ENCODE results near the gene KLF7. TPM values are rescaled to one million over a fixed set of nuclear protein-coding genes. Genes with fewer than 3 reads are reported as not detected.

KLF7 gene
- total RNA-seq, 1 experiment from 2014 or later = 5.6 TPM

DNA sequence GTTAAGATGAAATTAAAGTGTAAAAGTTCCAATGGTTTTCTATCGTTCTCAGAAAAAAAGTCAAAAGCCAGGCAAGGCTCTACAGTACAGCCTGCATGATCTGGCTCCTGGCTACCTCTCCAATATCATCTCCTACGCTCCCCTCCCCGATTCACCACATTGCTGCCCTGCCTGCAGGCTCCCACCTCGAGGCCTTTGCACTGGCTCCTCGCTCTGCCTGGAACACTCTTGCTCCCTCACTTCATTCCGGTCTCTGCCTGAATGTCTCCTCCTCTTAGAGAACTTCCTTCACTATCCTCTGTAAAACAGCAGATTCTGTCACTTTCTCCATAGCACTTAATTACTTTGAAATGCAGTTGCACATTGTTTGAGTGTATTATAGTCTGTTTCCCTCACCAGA is 72.5 kb downstream of the KLF7 start:
- no peaks in the 10 kb centered on the region for H3K36me3 ChIP-seq (ENCODE audit: low read depth, low read length)
- no peaks in the 10 kb centered on the region for H3K9me3 ChIP-seq (ENCODE audit: low read length)
- H3K4me3 ChIP-seq (ENCODE audit: low read length) = no peak overlapping the region
- H3K9ac ChIP-seq (ENCODE audit: low read length) = no peak overlapping the region
- no peak overlapping the region for H2AFZ ChIP-seq (ENCODE audit: low read length)
- 0 out of 2 replicates have a peak, but pooled peaks cover 4% of the 10 kb centered on the region for H3K4me1 ChIP-seq (ENCODE audit: insufficient read depth, low read length)
- H3F3A ChIP-seq (ENCODE audit: low read length, unreplicated experiment) = no peaks in the 10 kb centered on the region
- ATAC-seq (no peak), DNase-seq (no peak)
- H3K27ac ChIP-seq (ENCODE audit: low read length) = no peak overlapping the region
- no peaks in the 10 kb centered on the region for H3K9me2 ChIP-seq (replicated peaks; ENCODE audit: low read length)
- no peaks in the 10 kb centered on the region for H4K20me1 ChIP-seq (ENCODE audit: low read length)
- no peak overlapping the region for H3K4me2 ChIP-seq (ENCODE audit: low read length)
- intact Hi-C loops (cut with micrococcal nuclease) = no loop called here
- no peaks in the 10 kb centered on the region for H3K27me3 ChIP-seq (ENCODE audit: low read length)
- no TSS peak for BruUV-seq (replicated peaks)
- ChIA-PET POLR2A (ENCODE audit: unreplicated experiment) (no interaction called here), CTCF (no interaction called here)
- H3K79me2 ChIP-seq (ENCODE audit: low read length) = no peaks in the 10 kb centered on the region
- TF ChIP-seq EZH2phosphoT487 (IDR thresholded peaks at IDR 0.05; ENCODE audit: borderline replicate concordance, low read length) = no peak
- TF ChIP-seq, protein P1, sequence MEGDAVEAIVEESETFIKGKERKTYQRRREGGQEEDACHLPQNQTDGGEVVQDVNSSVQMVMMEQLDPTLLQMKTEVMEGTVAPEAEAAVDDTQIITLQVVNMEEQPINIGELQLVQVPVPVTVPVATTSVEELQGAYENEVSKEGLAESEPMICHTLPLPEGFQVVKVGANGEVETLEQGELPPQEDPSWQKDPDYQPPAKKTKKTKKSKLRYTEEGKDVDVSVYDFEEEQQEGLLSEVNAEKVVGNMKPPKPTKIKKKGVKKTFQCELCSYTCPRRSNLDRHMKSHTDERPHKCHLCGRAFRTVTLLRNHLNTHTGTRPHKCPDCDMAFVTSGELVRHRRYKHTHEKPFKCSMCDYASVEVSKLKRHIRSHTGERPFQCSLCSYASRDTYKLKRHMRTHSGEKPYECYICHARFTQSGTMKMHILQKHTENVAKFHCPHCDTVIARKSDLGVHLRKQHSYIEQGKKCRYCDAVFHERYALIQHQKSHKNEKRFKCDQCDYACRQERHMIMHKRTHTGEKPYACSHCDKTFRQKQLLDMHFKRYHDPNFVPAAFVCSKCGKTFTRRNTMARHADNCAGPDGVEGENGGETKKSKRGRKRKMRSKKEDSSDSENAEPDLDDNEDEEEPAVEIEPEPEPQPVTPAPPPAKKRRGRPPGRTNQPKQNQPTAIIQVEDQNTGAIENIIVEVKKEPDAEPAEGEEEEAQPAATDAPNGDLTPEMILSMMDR (conservative IDR thresholded peaks at IDR 0.05; ENCODE audit: low read depth, low read length) = no peak
- no peak for TF ChIP-seq EZH2 (IDR thresholded peaks at IDR 0.05; ENCODE audit: low read length, unreplicated experiment)

DNA sequence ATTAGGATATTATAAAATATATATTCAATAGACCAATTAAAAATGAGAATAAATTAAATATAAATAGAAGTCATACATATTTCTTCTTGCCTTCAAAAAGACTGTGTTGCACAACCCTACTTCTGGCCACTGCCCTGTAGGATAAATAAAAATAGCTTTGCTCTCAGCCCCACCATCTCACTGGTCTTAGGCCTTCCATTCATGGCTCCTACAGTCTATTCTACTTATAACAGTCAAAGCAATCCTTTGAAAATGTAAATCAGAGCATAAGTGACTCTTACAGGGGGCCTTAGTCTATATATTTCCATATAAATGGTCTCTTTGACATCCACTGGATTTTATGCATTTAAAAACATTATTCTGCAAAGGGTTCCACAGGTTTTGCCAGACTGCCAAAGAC is 72.9 kb downstream of the KLF7 start:
- Histone ChIP-seq H4K20me1 (ENCODE audit: low read length) (no peaks in the 10 kb centered on the region), H3K36me3 (ENCODE audit: low read depth, low read length) (no peaks in the 10 kb centered on the region), H3K9me2 (replicated peaks; ENCODE audit: low read length) (no peaks in the 10 kb centered on the region), H3K4me2 (ENCODE audit: low read length) (no peak overlapping the region), H3K4me3 (ENCODE audit: low read length) (no peak overlapping the region), H3K9me3 (ENCODE audit: low read length) (no peaks in the 10 kb centered on the region), H3K27me3 (ENCODE audit: low read length) (no peaks in the 10 kb centered on the region), H3K4me1 (ENCODE audit: insufficient read depth, low read length) (0 out of 2 replicates have a peak, but pooled peaks cover 4% of the 10 kb centered on the region), H3K9ac (ENCODE audit: low read length) (no peak overlapping the region), H3F3A (ENCODE audit: low read length, unreplicated experiment) (no peaks in the 10 kb centered on the region), H3K79me2 (ENCODE audit: low read length) (no peaks in the 10 kb centered on the region), H2AFZ (ENCODE audit: low read length) (no peak overlapping the region), H3K27ac (ENCODE audit: low read length) (no peak overlapping the region)
- no TSS peak for BruUV-seq (replicated peaks)
- CTCF ChIA-PET = no interaction called here
- DNase-seq = no peak
- POLR2A ChIA-PET (ENCODE audit: unreplicated experiment) = no interaction called here
- TF ChIP-seq, protein P1 (conservative IDR thresholded peaks at IDR 0.05; ENCODE audit: low read depth, low read length) = no peak
- TF ChIP-seq EZH2 (IDR thresholded peaks at IDR 0.05; ENCODE audit: low read length, unreplicated experiment) (no peak), EZH2phosphoT487 (IDR thresholded peaks at IDR 0.05; ENCODE audit: borderline replicate concordance, low read length) (no peak)
- no peak for ATAC-seq
- intact Hi-C loops (cut with micrococcal nuclease) = no loop called here

DNA sequence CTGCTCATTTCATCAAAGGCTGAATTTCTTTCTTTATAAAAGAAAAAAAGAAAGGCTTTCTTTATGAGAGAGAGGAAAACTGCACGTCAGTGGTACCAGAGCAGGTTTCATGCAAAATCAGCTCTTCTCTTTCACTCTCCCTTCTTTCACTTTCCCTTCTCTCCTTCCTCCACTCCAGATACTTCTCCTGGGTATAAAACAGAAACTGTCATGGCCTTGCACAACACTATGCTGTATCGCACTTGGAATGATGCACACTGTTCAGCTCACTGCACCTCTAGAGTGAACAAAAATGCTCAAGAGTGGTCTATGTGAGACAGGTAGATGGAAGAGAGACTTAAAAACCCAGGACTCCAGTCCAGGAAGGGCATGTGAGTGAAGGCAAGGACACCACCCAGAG is 73.8 kb downstream of the KLF7 start:
- ChIA-PET POLR2A (ENCODE audit: unreplicated experiment) (no interaction called here), CTCF (no interaction called here)
- Histone ChIP-seq H3K79me2 (ENCODE audit: low read length) (no peaks in the 10 kb centered on the region), H3K9me3 (ENCODE audit: low read length) (no peaks in the 10 kb centered on the region), H3K27ac (ENCODE audit: low read length) (no peak overlapping the region), H3K4me2 (ENCODE audit: low read length) (no peak overlapping the region), H3K4me1 (ENCODE audit: insufficient read depth, low read length) (0 out of 2 replicates have a peak, but pooled peaks cover 4% of the 10 kb centered on the region), H3K9ac (ENCODE audit: low read length) (no peak overlapping the region), H3F3A (ENCODE audit: low read length, unreplicated experiment) (no peaks in the 10 kb centered on the region), H2AFZ (ENCODE audit: low read length) (no peak overlapping the region), H4K20me1 (ENCODE audit: low read length) (no peaks in the 10 kb centered on the region), H3K27me3 (ENCODE audit: low read length) (no peaks in the 10 kb centered on the region), H3K9me2 (replicated peaks; ENCODE audit: low read length) (no peaks in the 10 kb centered on the region), H3K4me3 (ENCODE audit: low read length) (no peak overlapping the region), H3K36me3 (ENCODE audit: low read depth, low read length) (no peaks in the 10 kb centered on the region)
- DNase-seq (no peak), ATAC-seq (no peak)
- TF ChIP-seq EZH2 (IDR thresholded peaks at IDR 0.05; ENCODE audit: low read length, unreplicated experiment) (no peak), EZH2phosphoT487 (IDR thresholded peaks at IDR 0.05; ENCODE audit: borderline replicate concordance, low read length) (no peak)
- TF ChIP-seq, protein P1 (conservative IDR thresholded peaks at IDR 0.05; ENCODE audit: low read depth, low read length) = no peak
- no TSS peak for BruUV-seq (replicated peaks)
- intact Hi-C loops (cut with micrococcal nuclease) = no loop called here

Data from PC-3 (cell line).